Activated CD8-positive, alpha-beta memory T cell treated with anti-CD3 and anti-CD28 coated beads for 1 hour (primary cell): ENCODE data around the gene PIP5K1B.

Experiments
- DNase-seq, 2 donors: peaks; one replicate each; pipeline ENCODE4 v3.0.0-alpha.2; 2020; ENCODE audit warnings: low read depth in 1 of 2; ENCODE audit errors: extremely low read depth in 1 of 2

PIP5K1B gene

GRCh38 chr9:68844631-68845612 is 139.9 kb downstream of the PIP5K1B start:
- no peak for DNase-seq

GRCh38 chr9:68847765-68848164 is 142.7 kb downstream of the PIP5K1B start:
- DNase-seq = no peak

- DNase-seq = no peak
These were observed 146.6 kb downstream of the PIP5K1B start for GRCh38 chr9:68851657-68852056.

GRCh38 chr9:68852941-68853340 is 147.9 kb downstream of the PIP5K1B start:
- DNase-seq = no peak

- DNase-seq = no peak
These were observed 154.3 kb downstream of the PIP5K1B start for GRCh38 chr9:68859347-68859746.

GRCh38 chr9:68860419-68860818 is 155.4 kb downstream of the PIP5K1B start:
- no peak for DNase-seq

- no peak for DNase-seq
These were observed 156.4 kb downstream of the PIP5K1B start for GRCh38 chr9:68861436-68861835.

- DNase-seq = no peak
These were observed 162.0 kb downstream of the PIP5K1B start for GRCh38 chr9:68867066-68867465.

GRCh38 chr9:68869022-68869421 is 164.0 kb downstream of the PIP5K1B start:
- no peak for DNase-seq

- DNase-seq = no peak
These were observed 165.0 kb downstream of the PIP5K1B start for GRCh38 chr9:68870086-68870485.

- no peak for DNase-seq
These were observed 166.2 kb downstream of the PIP5K1B start for GRCh38 chr9:68871236-68871635.

GRCh38 chr9:68872026-68872501 is 167.0 kb downstream of the PIP5K1B start:
- no peak for DNase-seq

- DNase-seq = no peak
These were observed 168.1 kb downstream of the PIP5K1B start for GRCh38 chr9:68873179-68873578.

GRCh38 chr9:68876273-68876672 is 171.2 kb downstream of the PIP5K1B start:
- DNase-seq = no peak

- DNase-seq = no peak
These were observed 171.6 kb downstream of the PIP5K1B start for GRCh38 chr9:68876681-68877080.

GRCh38 chr9:68877219-68877618 is 172.2 kb downstream of the PIP5K1B start:
- DNase-seq = no peak

- DNase-seq = no peak
These were observed 173.4 kb downstream of the PIP5K1B start for GRCh38 chr9:68878450-68878849.

GRCh38 chr9:68883224-68883623 is 178.2 kb downstream of the PIP5K1B start:
- no peak for DNase-seq

GRCh38 chr9:68887232-68887631 is 182.2 kb downstream of the PIP5K1B start:
- no peak for DNase-seq

GRCh38 chr9:68894502-68894901 is 189.5 kb downstream of the PIP5K1B start:
- no peak for DNase-seq

GRCh38 chr9:68895741-68896478 is 190.9 kb downstream of the PIP5K1B start:
- DNase-seq = no peak

GRCh38 chr9:68896486-68896885 is 191.4 kb downstream of the PIP5K1B start:
- no peak for DNase-seq
